ACC112 (cell line): Measurements from ENCODE around the gene KNL1.

Experiments
- H2AFZ ChIP-seq: fragments of 200-600 bp; sonication (generic); one replicate; pipeline ENCODE4 v1.6.0; 2017; ENCODE audit warnings: antibody characterized with exemption, low read length; ENCODE audit not compliant: unreplicated experiment
- H3K27ac ChIP-seq: fragments of 200-600 bp; sonication (generic); 2 replicates; pipeline ENCODE4 v1.5.1; 2014; ENCODE audit warnings: low read depth, mild to moderate bottlenecking, antibody characterized with exemption, low read length, moderate library complexity
- H3K27me3 ChIP-seq: fragments of 200-600 bp; sonication (generic); 2 replicates; pipeline ENCODE4 v1.6.1; 2014; ENCODE audit warnings: mild to moderate bottlenecking, antibody characterized with exemption, low read length, moderate library complexity, mixed read lengths; ENCODE audit not compliant: insufficient read depth
- H3K36me3 ChIP-seq: fragments of 200-600 bp; sonication (generic); 2 replicates; pipeline ENCODE4 v1.6.1; 2016; ENCODE audit warnings: mild to moderate bottlenecking, antibody characterized with exemption, low read length, moderate library complexity, mixed read lengths; ENCODE audit not compliant: insufficient read depth
- H3K4me1 ChIP-seq: fragments of 200-600 bp; sonication (generic); one replicate; pipeline ENCODE4 v1.6.1; 2016; ENCODE audit warnings: low read length, mixed read lengths; ENCODE audit not compliant: insufficient read depth, unreplicated experiment, control insufficient read depth
- H3K4me3 ChIP-seq: fragments of 200-600 bp; sonication (generic); 2 replicates; pipeline ENCODE4 v1.5.1; 2014; ENCODE audit warnings: mild to moderate bottlenecking, low read depth, low read length
- H3K79me2 ChIP-seq: fragments of 200-600 bp; sonication (generic); one replicate; pipeline ENCODE4 v1.6.0; 2016; ENCODE audit warnings: low read length; ENCODE audit not compliant: control insufficient read depth, unreplicated experiment, insufficient read depth

The KNL1 gene

GRCh38 chr15:40613080-40613479, 19.0 kb downstream of the KNL1 start:
- no peaks in the 10 kb centered on the region for H3K79me2 ChIP-seq
- no peak overlapping the region for H3K27ac ChIP-seq
- H3K36me3 ChIP-seq = 0 out of 2 replicates have a peak, but pooled peaks cover 5% of the 10 kb centered on the region
- H3K27me3 ChIP-seq = no peaks in the 10 kb centered on the region
- no peaks in the 10 kb centered on the region for H3K4me1 ChIP-seq
- no peak overlapping the region for H2AFZ ChIP-seq
- H3K4me3 ChIP-seq = no peak overlapping the region

- no peaks in the 10 kb centered on the region for H3K27me3 ChIP-seq
- no peak overlapping the region for H3K4me3 ChIP-seq
- H3K36me3 ChIP-seq = peaks cover 27% of the 10 kb centered on the region
- no peak overlapping the region for H3K27ac ChIP-seq
- no peaks in the 10 kb centered on the region for H3K4me1 ChIP-seq
- no peak overlapping the region for H2AFZ ChIP-seq
- no peaks in the 10 kb centered on the region for H3K79me2 ChIP-seq
Observed at GRCh38 chr15:40618023-40618422, 24.0 kb downstream of the KNL1 start.

DNA sequence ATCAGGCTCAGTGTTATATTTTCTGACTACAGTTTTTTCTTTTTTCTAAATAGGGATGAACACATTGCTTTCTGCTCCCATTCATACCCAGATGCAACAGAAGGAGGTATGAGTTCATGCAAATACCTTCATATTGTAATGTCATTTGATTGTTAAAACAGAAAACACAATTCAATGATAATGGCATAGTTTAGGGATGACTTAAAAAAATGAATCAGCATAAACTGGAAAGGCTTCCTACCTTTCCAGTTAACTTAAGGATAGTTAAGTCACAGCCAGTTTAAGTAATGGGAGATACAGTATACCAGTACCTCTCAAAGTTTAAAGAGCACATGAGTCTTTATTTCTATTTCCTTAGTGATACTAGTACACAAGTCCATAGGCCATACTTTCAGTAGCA, 24.9 kb downstream of the KNL1 start:
- H3K4me3 ChIP-seq = no peak overlapping the region
- no peaks in the 10 kb centered on the region for H3K79me2 ChIP-seq
- H3K4me1 ChIP-seq = no peaks in the 10 kb centered on the region
- H2AFZ ChIP-seq = no peak overlapping the region
- no peak overlapping the region for H3K27ac ChIP-seq
- no peaks in the 10 kb centered on the region for H3K27me3 ChIP-seq
- H3K36me3 ChIP-seq = peaks cover 27% of the 10 kb centered on the region

DNA sequence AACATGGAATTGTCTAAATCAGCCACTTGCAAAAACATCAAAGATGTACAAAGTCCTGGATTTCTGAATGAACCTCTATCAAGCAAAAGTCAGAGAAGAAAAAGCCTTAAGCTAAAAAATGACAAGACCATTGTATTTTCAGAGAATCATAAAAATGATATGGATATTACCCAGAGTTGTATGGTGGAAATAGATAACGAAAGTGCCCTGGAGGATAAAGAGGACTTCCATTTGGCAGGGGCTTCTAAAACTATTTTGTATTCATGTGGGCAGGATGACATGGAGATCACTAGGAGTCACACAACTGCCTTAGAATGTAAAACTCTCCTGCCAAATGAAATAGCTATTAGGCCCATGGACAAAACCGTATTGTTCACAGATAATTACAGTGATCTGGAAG, 29.3 kb downstream of the KNL1 start:
- H3K27me3 ChIP-seq = no peaks in the 10 kb centered on the region
- no peaks in the 10 kb centered on the region for H3K79me2 ChIP-seq
- H2AFZ ChIP-seq = no peak overlapping the region
- no peak overlapping the region for H3K27ac ChIP-seq
- peaks cover 27% of the 10 kb centered on the region for H3K36me3 ChIP-seq
- H3K4me1 ChIP-seq = no peaks in the 10 kb centered on the region
- no peak overlapping the region for H3K4me3 ChIP-seq

- no peak overlapping the region for H2AFZ ChIP-seq
- no peaks in the 10 kb centered on the region for H3K79me2 ChIP-seq
- H3K36me3 ChIP-seq = peaks cover 3% of the 10 kb centered on the region
- no peaks in the 10 kb centered on the region for H3K4me1 ChIP-seq
- H3K27me3 ChIP-seq = no peaks in the 10 kb centered on the region
- no peak overlapping the region for H3K27ac ChIP-seq
- no peak overlapping the region for H3K4me3 ChIP-seq
Observed at GRCh38 chr15:40630313-40630712, 36.3 kb downstream of the KNL1 start.

- H3K27me3 ChIP-seq = no peaks in the 10 kb centered on the region
- peaks cover 3% of the 10 kb centered on the region for H3K36me3 ChIP-seq
Observed at GRCh38 chr15:40633178-40633577, 39.1 kb downstream of the KNL1 start.

DNA sequence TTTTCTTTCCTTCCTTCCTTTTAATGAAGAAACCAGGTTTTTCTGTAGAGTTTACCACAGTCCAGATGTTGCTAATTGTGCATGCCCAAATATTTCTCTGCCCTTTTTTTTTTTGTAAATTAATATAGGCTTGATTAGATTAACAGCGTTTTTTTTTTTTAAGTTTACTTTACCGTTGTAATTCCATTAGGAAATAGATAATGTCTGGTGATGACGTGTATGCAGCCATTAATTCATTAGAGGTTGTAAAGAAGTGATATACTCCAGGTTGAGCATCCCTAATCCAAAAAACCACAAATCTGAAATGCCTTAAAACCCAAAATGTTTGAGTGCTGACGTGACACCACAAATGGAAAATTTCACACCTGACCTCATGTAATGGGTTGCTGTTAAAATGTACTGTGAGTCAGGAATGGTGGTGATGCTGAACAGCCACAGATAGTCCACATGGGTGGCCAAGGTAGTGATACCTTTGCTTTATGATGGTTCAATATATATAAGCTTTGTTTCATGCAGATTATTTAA, 43.2 kb downstream of the KNL1 start:
- Histone ChIP-seq H3K27me3 (no peaks in the 10 kb centered on the region), H3K4me3 (no peak overlapping the region), H2AFZ (no peak overlapping the region), H3K4me1 (no peaks in the 10 kb centered on the region), H3K27ac (no peak overlapping the region), H3K36me3 (peaks cover 4% of the 10 kb centered on the region), H3K79me2 (no peaks in the 10 kb centered on the region)

More at GRCh38 chr15:40633178-40633577, 39.1 kb downstream of the KNL1 start:
- no peak overlapping the region for H3K27ac ChIP-seq
- H2AFZ ChIP-seq = no peak overlapping the region
- H3K4me1 ChIP-seq = no peaks in the 10 kb centered on the region
- no peak overlapping the region for H3K4me3 ChIP-seq
- H3K79me2 ChIP-seq = no peaks in the 10 kb centered on the region

DNA sequence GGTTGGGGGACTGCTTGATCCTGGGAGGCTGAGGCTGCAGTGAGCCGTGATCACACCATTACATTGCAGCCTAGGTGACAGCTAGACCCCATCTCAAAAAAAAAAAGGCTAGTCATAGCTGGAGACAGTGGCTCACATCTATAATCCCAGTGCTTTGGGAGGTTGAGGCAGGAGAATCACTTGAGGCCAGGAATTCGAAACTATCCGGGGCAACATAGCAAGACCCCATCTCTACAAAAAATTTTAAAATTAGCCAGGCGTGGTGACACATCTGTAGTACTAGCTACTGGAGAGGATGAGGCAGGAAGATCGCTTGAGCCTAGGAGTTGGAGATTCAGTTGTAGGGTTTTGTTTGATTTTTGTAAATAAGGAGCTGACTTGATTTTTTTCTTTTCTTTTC, 45.6 kb downstream of the KNL1 start:
- H3K27me3 ChIP-seq = no peaks in the 10 kb centered on the region
- H3K4me1 ChIP-seq = no peaks in the 10 kb centered on the region
- peaks cover 4% of the 10 kb centered on the region for H3K36me3 ChIP-seq
- no peak overlapping the region for H2AFZ ChIP-seq
- H3K4me3 ChIP-seq = no peak overlapping the region
- H3K79me2 ChIP-seq = no peaks in the 10 kb centered on the region
- H3K27ac ChIP-seq = no peak overlapping the region

DNA sequence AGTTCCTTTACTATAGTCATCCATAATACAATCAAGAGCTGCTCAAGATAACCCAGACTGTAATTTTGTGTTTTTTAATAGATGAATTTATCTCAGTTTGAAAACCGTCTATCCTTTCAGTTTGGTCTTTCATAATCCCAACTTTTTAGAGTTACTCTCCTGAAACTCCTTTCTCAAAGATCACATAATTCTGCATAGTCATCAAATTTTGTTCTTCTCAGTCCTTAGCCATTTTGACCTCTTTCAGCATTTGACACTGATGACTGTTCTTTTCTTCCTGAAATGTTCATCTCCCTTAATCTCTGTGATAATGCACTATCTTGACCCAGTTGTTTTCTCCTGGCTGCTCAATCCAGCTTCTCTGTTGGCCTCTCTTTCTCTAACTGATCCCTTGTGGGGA, 53.5 kb downstream of the KNL1 start:
- no peaks in the 10 kb centered on the region for H3K27me3 ChIP-seq
- H3K27ac ChIP-seq = no peak overlapping the region
- peaks cover 7% of the 10 kb centered on the region for H3K36me3 ChIP-seq
- no peaks in the 10 kb centered on the region for H3K4me1 ChIP-seq
- H2AFZ ChIP-seq = no peak overlapping the region
- no peak overlapping the region for H3K4me3 ChIP-seq
- no peaks in the 10 kb centered on the region for H3K79me2 ChIP-seq

DNA sequence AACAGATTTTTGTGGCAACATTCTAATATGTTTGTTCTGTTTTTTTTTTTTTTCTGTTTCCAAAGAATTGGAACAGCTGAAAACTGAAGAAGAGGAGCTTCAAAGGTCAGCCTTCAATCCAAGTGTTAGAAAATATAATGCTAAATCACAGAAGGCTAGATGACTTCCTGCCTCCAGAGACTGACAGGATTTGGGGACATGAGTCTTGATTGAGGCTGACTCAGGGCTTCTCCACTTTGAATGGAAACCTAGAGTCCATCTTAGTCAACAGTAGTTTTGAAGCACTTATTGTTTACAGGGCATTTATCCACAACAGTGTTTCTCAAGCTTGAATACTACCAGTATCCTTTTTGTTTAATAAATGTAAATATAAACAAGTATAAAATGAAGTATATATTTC, 56.4 kb downstream of the KNL1 start:
- no peak overlapping the region for H3K4me3 ChIP-seq
- H3K27me3 ChIP-seq = no peaks in the 10 kb centered on the region
- H3K36me3 ChIP-seq = peaks cover 10% of the 10 kb centered on the region
- H3K4me1 ChIP-seq = no peaks in the 10 kb centered on the region
- no peak overlapping the region for H2AFZ ChIP-seq
- no peaks in the 10 kb centered on the region for H3K79me2 ChIP-seq
- no peak overlapping the region for H3K27ac ChIP-seq

- H3K27ac ChIP-seq = no peak overlapping the region
- H3K79me2 ChIP-seq = no peaks in the 10 kb centered on the region
- no peaks in the 10 kb centered on the region for H3K4me1 ChIP-seq
- H3K27me3 ChIP-seq = no peaks in the 10 kb centered on the region
- no peak overlapping the region for H3K4me3 ChIP-seq
- H3K36me3 ChIP-seq = peaks cover 16% of the 10 kb centered on the region
- H2AFZ ChIP-seq = no peak overlapping the region
Observed at GRCh38 chr15:40660686-40661085, 66.6 kb downstream of the KNL1 start.
